ENCODE data around the gene RAPSN.

RAPSN gene

DNA sequence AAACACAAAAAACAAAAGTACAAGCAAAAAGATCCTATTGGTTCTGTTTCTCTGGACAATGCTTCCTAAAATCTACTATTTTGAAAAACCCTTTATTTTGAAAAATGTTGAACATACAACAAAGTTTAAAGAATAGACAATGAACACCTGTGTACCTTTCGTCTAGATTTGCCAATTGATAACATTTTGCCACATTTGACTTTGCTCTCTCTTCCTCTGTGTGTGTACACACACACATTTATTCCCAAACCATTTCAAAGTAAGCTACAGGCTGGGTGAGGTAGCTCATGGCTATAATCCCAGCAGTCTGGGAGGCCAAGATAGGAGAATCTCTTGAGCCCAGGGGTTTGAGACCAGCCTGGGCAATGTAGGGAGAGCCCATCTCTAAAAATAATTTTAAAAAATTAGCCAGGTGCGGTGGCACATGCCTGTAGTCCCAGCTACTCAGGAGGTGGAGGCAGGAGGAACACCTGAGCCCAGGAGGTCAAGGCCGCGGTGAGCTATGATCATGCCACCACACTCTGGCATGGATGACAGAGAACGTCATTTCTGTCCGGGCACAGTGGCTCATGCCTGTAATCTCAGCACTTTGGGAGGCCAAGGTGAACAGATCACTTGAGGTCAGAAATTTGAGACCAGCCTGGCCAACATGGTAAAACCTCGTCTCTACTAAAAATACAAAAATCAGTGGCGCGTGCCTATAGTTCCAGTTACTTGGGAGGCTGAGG, 17.4 kb downstream of the RAPSN start:
- DNase-seq, result no peak

DNA sequence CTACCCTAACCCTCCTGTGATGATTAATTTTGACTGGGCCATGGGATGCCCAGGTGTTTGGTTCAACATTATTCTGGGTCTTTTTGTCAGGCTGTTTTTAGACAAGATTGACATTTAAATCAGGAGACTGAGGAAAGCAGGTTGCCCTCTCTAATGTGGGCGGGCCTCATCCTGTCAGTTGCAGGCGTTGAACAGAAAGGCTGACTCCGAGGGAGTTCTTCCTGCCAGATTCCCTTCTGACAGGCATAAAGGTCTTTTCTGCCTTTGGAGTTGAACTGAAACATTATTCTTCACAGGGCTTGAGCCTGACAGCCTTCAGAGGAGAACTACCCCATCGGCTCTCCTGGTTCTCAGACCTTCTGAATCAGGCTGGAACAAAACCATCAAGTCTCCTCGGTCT, 18.4 kb downstream of the RAPSN start:
- DNase-seq, result no peak

DNA sequence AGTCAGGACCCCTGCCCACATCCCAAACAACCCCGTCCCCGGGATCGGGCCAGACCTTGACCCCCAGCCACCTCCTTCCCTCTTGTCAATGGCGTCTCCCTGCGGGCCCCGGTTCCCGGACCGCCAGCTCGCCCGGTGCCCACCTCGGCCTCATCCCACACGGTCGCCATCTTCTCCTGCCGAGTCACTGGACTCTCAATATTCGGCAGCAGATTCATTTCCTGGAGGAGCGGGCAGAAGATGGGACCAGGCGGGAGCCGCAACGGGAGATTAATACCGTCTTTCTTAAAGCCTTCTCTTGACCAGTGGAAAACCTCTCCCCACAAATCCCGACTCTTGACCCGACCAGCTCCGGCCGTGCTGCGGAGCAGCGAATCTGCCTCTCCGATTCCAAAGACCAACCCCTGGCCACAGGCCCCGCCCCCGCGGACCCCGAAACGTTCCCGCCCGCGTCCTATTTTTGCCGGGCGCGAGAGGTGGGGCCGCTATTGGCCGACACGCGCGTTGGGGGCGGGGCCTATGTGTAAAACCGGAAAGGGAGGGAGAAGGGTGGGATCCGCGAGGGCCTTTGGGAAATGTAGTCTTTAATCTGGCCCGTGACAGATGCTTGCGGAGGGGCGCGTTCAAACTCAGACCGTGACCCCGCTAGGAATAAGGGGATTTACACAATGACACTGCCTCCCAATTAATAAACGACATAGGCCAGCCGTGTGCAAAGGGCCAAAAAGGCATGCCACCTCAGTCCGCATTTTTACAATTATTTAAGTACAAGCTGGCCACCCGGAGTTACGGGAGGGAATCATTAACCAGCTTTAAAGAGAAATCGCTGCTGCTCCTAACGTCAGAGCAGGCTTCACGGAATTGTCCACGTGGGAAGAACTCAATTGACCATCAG, 22.6 kb downstream of the RAPSN start, which contains the start of gene PSMC3:
TSS of gene PSMC3 (minus strand) at position 378 of the 895 bp plus-strand sequence. CDS start at position 218, 160 bp downstream.
- peak; percentile 98 for DNase-seq

- DNase-seq, result no peak
Measured at GRCh38 chr11:47425611-47426010, 23.3 kb downstream of the RAPSN start.

- DNase-seq, result no peak
Measured at GRCh38 chr11:47418454-47419259, 30.3 kb downstream of the RAPSN start.

DNA sequence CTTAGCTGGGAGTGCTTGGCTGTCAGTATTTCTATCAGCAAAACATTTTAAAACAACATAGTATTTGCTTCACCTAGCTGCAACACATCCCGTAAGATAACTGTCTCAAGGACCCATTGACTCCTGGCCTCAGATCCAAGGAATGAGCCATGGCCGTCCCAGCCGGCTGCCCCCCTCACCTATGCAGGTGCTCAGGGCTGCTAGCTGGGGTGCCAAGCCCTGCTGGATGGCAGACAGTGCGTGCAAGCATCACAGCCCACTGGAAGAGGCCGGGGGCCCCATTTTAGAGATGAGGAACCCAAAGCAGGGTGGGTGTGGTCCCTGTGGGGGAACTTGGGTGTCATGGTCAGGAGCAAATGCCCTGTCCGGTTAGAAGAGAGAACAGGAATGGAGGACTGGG, 31.2 kb downstream of the RAPSN start:
- no peak for DNase-seq

DNA sequence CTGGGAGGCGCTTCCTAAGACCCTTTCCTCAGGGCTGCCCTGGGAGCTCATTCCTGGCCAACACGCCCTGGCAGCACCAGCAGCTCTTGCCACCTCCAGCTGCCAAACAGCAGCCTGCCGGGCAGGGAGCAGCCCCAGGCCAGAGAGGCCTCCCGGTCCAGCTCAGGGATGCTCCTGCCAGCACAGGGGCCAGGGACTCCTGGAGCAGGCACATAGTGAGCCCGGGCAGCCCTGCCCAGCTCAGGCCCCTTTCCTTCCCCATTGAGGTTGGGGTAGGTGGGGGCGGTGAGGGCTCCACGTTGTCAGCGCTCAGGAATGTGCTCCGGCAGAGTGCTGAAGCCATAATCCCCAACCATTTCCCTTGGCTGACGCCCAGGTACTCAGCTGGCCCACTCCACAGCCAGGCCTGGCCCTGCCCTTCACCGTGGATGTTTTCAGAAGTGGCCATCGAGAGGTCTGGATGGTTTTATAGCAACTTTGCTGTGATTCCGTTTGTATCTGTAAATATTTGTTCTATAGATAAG, 32.9 kb downstream of the RAPSN start:
- DNase-seq, result no peak

- DNase-seq, result no peak
Measured at GRCh38 chr11:47415091-47415854, 33.7 kb downstream of the RAPSN start.

DNA sequence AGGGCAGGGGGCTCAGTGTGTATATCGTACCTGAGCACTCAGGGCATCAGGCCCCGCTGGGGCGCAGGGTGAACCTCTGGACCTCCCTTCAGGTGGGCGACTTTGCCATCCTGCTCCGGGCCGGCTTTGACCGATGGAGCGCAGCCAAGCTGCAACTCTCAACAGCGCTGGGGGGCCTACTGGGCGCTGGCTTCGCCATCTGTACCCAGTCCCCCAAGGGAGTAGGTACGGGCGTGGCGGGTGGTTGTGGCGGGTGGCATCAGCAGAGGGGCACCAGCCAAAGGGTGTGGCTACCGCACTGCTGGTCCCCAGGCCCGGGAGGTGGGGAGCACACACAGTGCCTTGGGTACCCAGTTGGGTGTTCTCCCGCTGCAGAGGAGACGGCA, 34.3 kb downstream of the RAPSN start:
- DNase-seq, result no peak

- DNase-seq, result no peak
Measured at GRCh38 chr11:47413908-47414684, 34.8 kb downstream of the RAPSN start.

GRCh38 chr11:47413351-47413750, 35.6 kb downstream of the RAPSN start:
- DNase-seq, result no peak

GRCh38 chr11:47411884-47412746, 36.8 kb downstream of the RAPSN start:
- peak; percentile 43 to 45 for DNase-seq

DNA sequence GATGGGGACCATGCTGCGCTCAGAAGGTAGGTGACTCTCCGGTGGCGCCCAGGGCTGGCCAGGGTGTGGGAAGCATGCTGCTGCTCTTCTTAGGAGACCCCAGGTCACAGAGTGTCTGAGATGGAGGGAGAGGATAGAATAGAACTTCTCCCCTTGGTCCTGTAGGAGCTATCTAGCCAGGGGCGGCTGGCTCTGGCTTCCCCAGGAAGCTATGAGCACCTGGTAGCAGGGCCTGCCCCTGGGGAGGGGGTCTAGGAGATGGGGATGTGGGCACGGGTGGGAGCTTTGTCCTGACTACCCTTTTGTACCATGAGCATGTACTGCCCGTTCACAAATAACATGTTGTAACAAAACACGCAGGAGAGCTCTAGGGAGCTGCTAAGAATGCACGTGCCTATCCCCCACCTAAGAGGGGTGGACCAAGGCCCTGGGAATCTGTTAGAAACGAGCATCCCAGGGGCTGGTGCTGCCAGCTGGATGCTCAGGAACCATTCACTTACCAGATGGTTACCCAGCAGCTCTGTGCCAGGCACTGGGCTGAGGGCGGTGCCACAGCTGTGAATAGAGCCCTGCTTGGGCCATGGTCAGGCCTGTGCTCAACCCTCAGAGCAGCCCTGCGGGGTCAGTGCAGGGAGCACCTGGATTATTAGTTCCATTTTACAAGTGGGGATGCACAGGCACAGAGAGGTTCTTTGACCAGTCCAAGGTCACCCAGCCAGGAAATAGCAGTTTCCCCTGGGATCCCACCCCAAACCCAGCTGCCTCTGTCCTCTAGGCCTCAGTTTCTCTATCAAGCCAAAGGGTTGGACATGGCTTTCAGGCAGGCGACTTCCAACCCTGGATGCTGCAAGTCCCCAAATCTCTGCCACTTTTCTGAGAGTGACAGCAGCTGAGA, 38.3 kb downstream of the RAPSN start:
- no peak for DNase-seq

DNA sequence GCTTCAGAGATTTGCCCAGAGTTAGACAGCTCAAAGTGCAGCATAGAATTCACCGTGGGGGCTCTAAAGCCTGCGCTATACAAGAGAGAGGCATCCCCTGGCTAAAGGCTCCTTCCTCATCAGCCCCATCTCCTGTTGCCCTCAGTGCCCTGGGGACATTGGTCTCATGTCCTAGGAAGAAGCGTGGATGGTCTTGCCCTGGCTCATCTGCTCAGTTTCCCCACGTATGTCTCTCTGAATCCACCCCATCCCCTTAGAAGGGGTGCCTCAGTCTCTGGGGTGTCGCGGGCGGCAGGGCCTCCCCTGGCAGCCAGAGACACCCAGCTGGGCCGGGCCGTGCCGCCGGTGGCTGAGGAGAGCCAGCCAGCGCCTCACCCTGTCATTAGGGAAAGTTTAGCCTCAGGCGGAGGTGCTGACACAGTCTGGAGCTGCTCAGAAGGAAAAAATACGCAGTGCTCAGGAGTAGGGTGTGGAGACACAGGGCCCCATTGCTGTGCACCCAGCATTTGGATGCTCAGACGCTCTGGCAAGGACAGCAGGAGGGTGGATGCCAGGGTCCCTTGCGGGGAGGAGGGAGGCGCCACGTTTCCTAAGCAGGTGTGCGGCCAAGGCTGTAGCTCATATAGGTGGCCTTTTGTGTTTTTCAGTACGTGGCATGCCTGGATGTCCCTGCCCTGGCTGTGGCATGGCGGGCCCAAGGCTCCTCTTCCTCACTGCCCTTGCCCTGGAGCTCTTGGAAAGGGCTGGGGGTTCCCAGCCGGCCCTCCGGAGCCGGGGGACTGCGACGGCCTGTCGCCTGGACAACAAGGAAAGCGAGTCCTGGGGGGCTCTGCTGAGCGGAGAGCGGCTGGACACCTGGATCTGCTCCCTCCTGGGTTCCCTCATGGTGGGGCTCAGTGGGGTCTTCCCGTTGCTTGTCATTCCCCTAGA, 39.2 kb downstream of the RAPSN start:
- no peak for DNase-seq

DNA sequence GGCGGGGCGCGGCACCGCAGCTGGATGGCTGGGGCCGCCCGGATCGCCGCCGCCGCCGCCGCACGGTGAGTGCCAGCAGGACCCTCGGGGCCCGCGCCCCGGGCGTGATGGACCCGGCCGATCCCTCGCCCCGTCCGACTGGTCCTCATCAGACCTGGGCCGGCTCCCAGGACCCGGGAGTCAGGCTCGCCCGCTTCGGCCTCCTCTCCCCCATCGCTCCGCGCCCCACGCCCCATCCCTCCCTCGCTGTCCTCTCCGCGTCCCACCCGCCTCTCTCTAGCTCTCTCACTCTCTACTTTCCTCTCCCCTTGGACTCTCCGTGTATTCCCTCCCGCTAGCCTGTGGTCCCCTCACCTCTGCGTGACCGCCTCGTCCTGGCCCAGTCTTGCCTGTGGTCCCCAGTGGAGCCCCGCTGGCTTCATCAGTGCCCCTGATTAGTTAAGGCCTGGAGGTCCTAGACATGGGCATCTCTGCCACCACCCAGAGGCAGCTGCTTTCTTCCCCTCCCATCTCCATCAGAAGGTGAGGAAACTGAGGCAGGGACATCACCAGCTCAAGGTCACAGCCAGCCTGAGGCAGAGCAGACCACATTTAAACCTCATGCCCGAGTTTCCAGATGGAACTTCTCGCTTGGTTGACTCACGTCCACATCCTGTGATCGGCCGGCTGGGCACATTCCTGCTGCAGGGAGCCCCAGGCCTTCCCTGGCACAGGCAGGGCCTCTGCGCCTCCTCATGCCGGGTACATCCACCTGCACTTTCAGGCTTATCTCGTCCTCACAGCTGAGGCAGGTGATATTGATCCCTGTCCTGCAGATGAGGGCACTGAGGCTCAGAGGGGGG, 40.1 kb downstream of the RAPSN start:
- DNase-seq, result no peak

DNA sequence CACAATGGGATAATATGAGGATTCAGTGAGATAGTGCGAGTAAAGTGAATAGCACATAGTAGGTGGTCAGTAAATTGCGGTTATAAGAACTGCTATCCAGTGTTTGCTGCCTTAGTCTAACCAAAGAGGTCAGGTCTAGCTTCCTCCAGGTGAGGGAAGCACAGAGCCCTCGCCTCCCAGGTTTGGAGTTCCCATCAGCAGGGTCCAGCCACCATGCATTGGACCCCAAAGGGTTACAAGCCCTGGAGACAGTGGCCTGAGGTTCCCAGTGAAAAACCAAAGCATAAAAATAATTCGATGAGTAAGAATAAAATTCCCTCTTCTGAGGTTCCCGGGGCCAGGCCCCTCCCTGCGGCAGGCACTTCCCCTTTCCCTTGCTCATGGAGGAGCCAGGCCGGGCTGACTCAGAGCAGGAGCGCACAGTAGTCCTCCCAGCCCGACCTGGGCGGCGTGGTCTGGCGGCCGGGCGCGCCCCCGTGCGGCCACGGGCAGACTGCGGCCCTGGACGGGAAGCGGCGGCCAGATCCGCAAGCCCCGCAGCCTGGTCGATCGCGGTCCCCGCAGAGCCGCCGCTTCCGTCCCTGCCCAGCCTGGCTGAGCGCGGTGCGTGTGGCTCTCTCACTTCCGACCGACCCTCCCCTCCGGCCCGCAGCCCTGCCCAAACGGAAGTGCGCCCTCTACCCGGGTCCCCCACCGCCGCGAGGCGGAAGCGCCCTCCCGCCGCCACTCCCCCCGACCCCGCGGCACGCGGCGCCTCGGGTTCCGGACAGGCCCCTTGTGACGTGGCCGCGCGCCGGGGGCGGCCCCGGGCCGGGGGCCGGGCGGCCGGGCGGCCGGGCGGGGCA, 41.0 kb downstream of the RAPSN start, which contains the start of gene SLC39A13:
TSS of gene SLC39A13 (plus strand) at position 845 of the 845 bp plus-strand sequence. CDS start 1,505 bp downstream, outside the sequence.
- peak; percentile 82 to 86 for DNase-seq

Data from activated CD4-positive, alpha-beta T cell treated with anti-CD3 and anti-CD28 coated beads, Interleukin-2, amount 50 U/mL, for 4 hours (primary cell).